PC-3 (cell line): ENCODE results near the gene ACYP2. TPM values are rescaled to one million over a fixed set of nuclear protein-coding genes. Genes with fewer than 3 reads are reported as not detected.

Source experiments
- ATAC-seq: fragments of 200-7000 bp; cut with Tn5 transposase; 2 replicates; pipeline ENCODE4 v1.9.1; 2020; ENCODE audit warnings: mild to moderate bottlenecking, moderate library complexity
- BruUV-seq: library from RNA; stranded (reverse); fragments of 400-500 nt; replicated peaks from 2 replicates; lab custom pipeline; 2021; lab: Mats Ljungman, UMichigan
- CTCF ChIA-PET: fragments of 300-600 bp; sonication (Branson Sonifier 250); formaldehyde crosslinking; loops from one replicate; lab custom pipeline; 2022; ENCODE audit warnings: antibody characterized with exemption; lab: Charles Lee
- POLR2A ChIA-PET: fragments of 300-600 bp; sonication (Branson Sonifier 250); formaldehyde crosslinking; loops from one replicate; lab custom pipeline; 2022; ENCODE audit warnings: antibody characterized with exemption; ENCODE audit not compliant: unreplicated experiment; lab: Charles Lee
- DNase-seq: peaks from one replicate; pipeline ENCODE4 v3.0.0-alpha.2; 2015
- H2AFZ ChIP-seq: fragments of 300-600 bp; sonication (generic); 2 replicates; pipeline ENCODE4 v1.6.0; 2016; ENCODE audit warnings: antibody characterized with exemption, low read length
- H3F3A ChIP-seq: fragments of 300-600 bp; sonication (generic); one replicate; pipeline ENCODE4 v1.6.0; 2017; ENCODE audit warnings: antibody characterized with exemption, low read length, control low read depth, mild to moderate bottlenecking; ENCODE audit not compliant: unreplicated experiment
- H3K27ac ChIP-seq: fragments of 300-600 bp; sonication (generic); 2 replicates; pipeline ENCODE4 v1.5.1; 2016; ENCODE audit warnings: mild to moderate bottlenecking, low read length
- H3K27me3 ChIP-seq: fragments of 300-600 bp; sonication (generic); 2 replicates; pipeline ENCODE4 v1.6.1; 2016; ENCODE audit warnings: low read length, mixed read lengths
- H3K36me3 ChIP-seq: fragments of 300-600 bp; sonication (generic); 2 replicates; pipeline ENCODE4 v1.6.1; 2016; ENCODE audit warnings: low read depth, mixed run types, low read length, mixed read lengths
- H3K4me1 ChIP-seq: fragments of 300-600 bp; sonication (generic); 2 replicates; pipeline ENCODE4 v1.5.1; 2016; ENCODE audit warnings: low read length; ENCODE audit not compliant: insufficient read depth
- H3K4me2 ChIP-seq: fragments of 300-600 bp; sonication (generic); 2 replicates; pipeline ENCODE4 v1.6.0; 2016; ENCODE audit warnings: low read length
- H3K4me3 ChIP-seq: fragments of 300-600 bp; sonication (generic); 2 replicates; pipeline ENCODE4 v1.5.1; 2016; ENCODE audit warnings: mild to moderate bottlenecking, low read length, mixed read lengths
- H3K79me2 ChIP-seq: fragments of 300-600 bp; sonication (generic); 2 replicates; pipeline ENCODE4 v1.6.1; 2017; ENCODE audit warnings: low read length, mixed read lengths
- H3K9ac ChIP-seq: fragments of 300-600 bp; sonication (generic); 2 replicates; pipeline ENCODE4 v1.6.0; 2016; ENCODE audit warnings: mild to moderate bottlenecking, low read length
- H3K9me2 ChIP-seq: fragments of 300-600 bp; sonication (generic); replicated peaks from 2 replicates; pipeline ENCODE4 v1.6.1; 2016; ENCODE audit warnings: mixed run types, low read length, mixed read lengths
- H3K9me3 ChIP-seq: fragments of 300-600 bp; sonication (generic); 2 replicates; pipeline ENCODE4 v1.6.1; 2016; ENCODE audit warnings: low read length, mixed read lengths
- H4K20me1 ChIP-seq: fragments of 300-600 bp; sonication (generic); 2 replicates; pipeline ENCODE4 v1.6.1; 2016; ENCODE audit warnings: low read length, mixed read lengths
- CTCF ChIP-seq: fragments of 300-600 bp; sonication (generic); conservative IDR thresholded peaks from 2 replicates; pipeline ENCODE4 v1.5.1; 2017; ENCODE audit warnings: antibody characterized with exemption, low read depth, mild to moderate bottlenecking, low read length
- EZH2 ChIP-seq: fragments of 300-600 bp; sonication (generic); IDR thresholded peaks from one replicate; pipeline ENCODE4 v1.6.1; 2017; ENCODE audit warnings: antibody characterized with exemption, mild to moderate bottlenecking, low read length; ENCODE audit not compliant: unreplicated experiment
- EZH2phosphoT487 ChIP-seq: fragments of 300-600 bp; sonication (generic); IDR thresholded peaks from 2 replicates; pipeline ENCODE4 v1.6.1; 2018; ENCODE audit warnings: mild to moderate bottlenecking, antibody characterized with exemption, low read length, borderline replicate concordance
- intact Hi-C: fragments of 100-400 bp; cut with micrococcal nuclease; formaldehyde crosslinking; loops from 2 replicates; pipeline ENCODE4 v1.9.0; 2023
- total RNA-seq: library from RNA; depleted of rRNA; stranded (reverse); fragments of >200 nt; gene quantifications from 2 replicates; pipeline ENCODE4 v1.2.3, GENCODE V29; 2014

The ACYP2 gene
- total RNA-seq, 1 experiment from 2014 or later, result 8.3 TPM

DNA sequence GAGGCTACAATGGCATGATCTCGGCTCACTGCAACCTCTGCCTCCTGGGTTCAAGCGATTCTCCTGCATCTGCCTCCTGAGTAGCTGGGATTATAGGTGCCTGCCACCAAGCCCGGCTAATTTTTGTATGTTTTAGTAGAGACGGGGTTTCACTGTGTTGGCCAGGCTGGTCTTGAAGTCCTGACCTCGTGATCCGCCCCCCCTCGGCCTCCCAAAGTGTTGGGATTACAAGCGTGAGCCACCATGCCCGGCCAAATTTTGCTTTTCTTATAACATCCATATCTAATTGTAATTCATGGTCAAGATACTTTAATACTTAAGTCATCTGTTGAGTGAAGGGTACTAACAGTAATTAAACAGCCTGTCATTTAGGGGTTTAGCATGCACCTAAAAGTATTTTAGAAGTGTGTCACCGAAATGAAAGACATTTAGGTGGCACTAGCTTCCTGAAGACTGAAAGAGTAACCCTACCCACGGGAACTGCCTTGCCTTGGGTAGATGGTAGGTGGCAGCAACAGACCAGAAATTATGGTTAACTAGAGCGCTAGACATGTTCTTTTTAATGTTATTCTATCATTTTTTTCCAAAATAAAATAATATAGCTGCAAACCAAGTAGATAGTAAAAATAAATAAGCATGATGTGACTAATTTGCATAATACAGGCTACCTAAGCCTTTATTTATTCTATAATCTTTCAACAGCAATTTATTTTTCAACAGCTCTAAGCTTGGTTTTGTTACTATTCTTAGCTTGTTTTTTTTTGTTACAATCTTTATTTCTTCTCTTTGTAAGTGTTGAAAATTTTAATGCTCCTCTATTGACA, 8.6 kb upstream of the ACYP2 start:
- H3K4me2 ChIP-seq, result peak overlapping the region; percentile 74

DNA sequence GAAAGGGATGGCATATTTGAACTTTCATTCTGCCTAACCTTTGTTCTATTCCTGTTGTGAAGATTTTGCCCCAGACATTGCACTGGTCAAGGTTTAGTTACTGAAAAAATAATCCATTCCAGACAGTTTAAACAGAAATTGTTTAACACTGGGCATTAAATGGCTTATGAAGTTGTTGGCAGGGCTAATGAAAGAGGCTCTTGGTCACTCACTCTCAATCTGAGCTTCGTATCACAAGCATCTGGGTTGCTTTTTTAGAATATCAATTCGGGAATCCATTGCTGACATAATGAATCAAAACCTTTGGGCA, 8.0 kb upstream of the ACYP2 start:
- ATAC-seq (no peak), DNase-seq (no peak)
- H3F3A ChIP-seq, result no peaks in the 10 kb centered on the region
- H3K27ac ChIP-seq, result no peak overlapping the region
- H2AFZ ChIP-seq, result 0 out of 2 replicates have a peak overlapping the region, but pooled peaks have one; percentile 3
- H3K4me1 ChIP-seq, result peaks cover 26% of the 10 kb centered on the region
- CTCF ChIA-PET, result interaction anchor here (0.6 to 2.2 kb wide), 7 partner anchors 54 to 597 kb away, joined by 3 to 24 read pairs (median 3); no protein-coding TSS in a partner anchor
- H3K9ac ChIP-seq, result no peak overlapping the region
- no peaks in the 10 kb centered on the region for H3K27me3 ChIP-seq
- H3K4me2 ChIP-seq, result no peak overlapping the region
- intact Hi-C loops, result loop anchor here (1.0 to 5.0 kb wide), 3 partner anchors 415 to 597 kb away; no protein-coding TSS in a partner anchor
- H3K9me3 ChIP-seq, result no peaks in the 10 kb centered on the region
- no TSS peak for BruUV-seq
- H3K4me3 ChIP-seq, result no peak overlapping the region
- no peaks in the 10 kb centered on the region for H3K79me2 ChIP-seq
- H3K9me2 ChIP-seq, result no peaks in the 10 kb centered on the region
- POLR2A ChIA-PET, result interaction anchor here (0.7 kb wide), 1 partner anchor 8 kb away, joined by 3 read pairs; no protein-coding TSS in a partner anchor
- TF ChIP-seq CTCF, result no peak
- no peak for TF ChIP-seq EZH2
- TF ChIP-seq EZH2phosphoT487, result no peak
- no peaks in the 10 kb centered on the region for H4K20me1 ChIP-seq
- no peaks in the 10 kb centered on the region for H3K36me3 ChIP-seq

More for the DNA sequence above, 8.6 kb upstream of the ACYP2 start:
- DNase-seq (peak; percentile 81), ATAC-seq (peak; percentile 72)
- Histone ChIP-seq H3K36me3 (no peaks in the 10 kb centered on the region), H3K9me2 (no peaks in the 10 kb centered on the region), H3K79me2 (no peaks in the 10 kb centered on the region), H2AFZ (peak overlapping the region; percentile 84), H3K9me3 (no peaks in the 10 kb centered on the region), H3K9ac (no peak overlapping the region), H3K4me1 (peaks cover 26% of the 10 kb centered on the region), H3K4me3 (peak overlapping the region; percentile 58), H3K27me3 (no peaks in the 10 kb centered on the region), H3F3A (no peaks in the 10 kb centered on the region), H4K20me1 (no peaks in the 10 kb centered on the region), H3K27ac (no peak overlapping the region)
- intact Hi-C loops, result loop anchor here (1.0 to 5.0 kb wide), 3 partner anchors 415 to 597 kb away; no protein-coding TSS in a partner anchor
- ChIA-PET CTCF (interaction anchor here (0.5 to 2.2 kb wide), 17 partner anchors 8 to 869 kb away, joined by 3 to 24 read pairs (median 4); no protein-coding TSS in a partner anchor), POLR2A (interaction anchor here (0.5 to 0.7 kb wide), 2 partner anchors 8 to 425 kb away, joined by 3 to 6 read pairs; no protein-coding TSS in a partner anchor)
- no TSS peak for BruUV-seq
- TF ChIP-seq CTCF (peak; percentile 91), EZH2 (no peak)
